ENCODE data around the gene RRP9. TPM values are rescaled to one million over a fixed set of nuclear protein-coding genes. Genes with fewer than 3 reads are reported as not detected.

Gene RRP9
- total and polyA plus RNA-seq, 2 donors (not counting 1 experiment from before 2014, with no cell fraction given): 16.7 to 21.9 TPM

- Histone ChIP-seq H3K4me1 (ENCODE audit: control insufficient read depth in 2 of 2, insufficient read depth in 2 of 2, low read length in 2 of 2) (no peaks in the 10 kb centered on the region), H3K27ac (ENCODE audit: low read length in 2 of 2) (no peak overlapping the region), H3K79me2 (ENCODE audit: control insufficient read depth, insufficient read depth, low read length) (no peaks in the 10 kb centered on the region), H3K4me3 (ENCODE audit: control extremely low read depth in 1 of 5, extremely low read depth in 1 of 5, insufficient read depth in 1 of 5, low read depth in 2 of 5, low read length in 4 of 5) (no peak overlapping the region), H3K9me3 (ENCODE audit: control extremely low read depth in 1 of 3, control insufficient read depth in 2 of 3, insufficient read depth in 1 of 3, low read length in 2 of 3) (peaks cover 3 to 34% (median 3%) of the 10 kb centered on the region in 3 donors), H3K36me3 (replicated peaks in 1 of 2; ENCODE audit: control extremely low read depth in 1 of 2, control insufficient read depth in 1 of 2, extremely low read depth in 1 of 2, insufficient read depth in 2 of 2, low read length in 1 of 2) (no peaks in the 10 kb centered on the region), H2AFZ (ENCODE audit: insufficient read depth, low read depth, low read length, poor library complexity, severe bottlenecking) (no peak overlapping the region), H3K27me3 (replicated peaks in 1 of 4; ENCODE audit: control extremely low read depth in 1 of 4, control insufficient read depth in 3 of 4, insufficient read depth in 4 of 4, low read length in 3 of 4) (peaks cover 0 to 3% (median 0%) of the 10 kb centered on the region in 4 experiments), H3K4me2 (replicated peaks; ENCODE audit: low read depth, low read length, poor library complexity, severe bottlenecking) (no peak overlapping the region), H4K20me1 (ENCODE audit: control insufficient read depth, insufficient read depth, low read length, poor library complexity, severe bottlenecking) (no peaks in the 10 kb centered on the region), H3K9ac (ENCODE audit: low read length) (no peak overlapping the region)
- DNase-seq (no peak), ATAC-seq (ENCODE audit: low read depth) (no peak)
- ChIA-PET POLR2A (no interaction called here), CTCF (no interaction called here)
- Mint-ChIP-seq H3K27me3 (peaks cover 35% of the 10 kb centered on the region), H3K27ac (no peak overlapping the region), H3K9me3 (ENCODE audit: insufficient read depth) (peaks cover 8% of the 10 kb centered on the region), H3K4me1 (no peaks in the 10 kb centered on the region), H3K4me3 (no peak overlapping the region)
- WGBS (ENCODE audit: insufficient coverage): 40% methylated on average over 1 of the region's 4 CpGs
- intact Hi-C loops (cut with micrococcal nuclease): no loop called here
- TF ChIP-seq EZH2 (IDR thresholded peaks at IDR 0.05; ENCODE audit: borderline replicate concordance, insufficient read depth, low read depth, low read length, poor library complexity, severe bottlenecking): no peak
- no peak for TF ChIP-seq CTCF (IDR thresholded peaks at IDR 0.05)
Measured at GRCh38 chr3:51908026-51908425, 33.7 kb downstream of the RRP9 start.

- ATAC-seq (ENCODE audit: low read depth): no peak
Measured at GRCh38 chr3:51904034-51904823, 37.5 kb downstream of the RRP9 start.

More at GRCh38 chr3:51904034-51904823, 37.5 kb downstream of the RRP9 start:
- ChIA-PET POLR2A (no interaction called here), CTCF (no interaction called here)
- peaks cover 7% of the 10 kb centered on the region for H3K9me3 Mint-ChIP-seq (ENCODE audit: insufficient read depth)
- Histone ChIP-seq H3K4me1 (ENCODE audit: control insufficient read depth in 2 of 2, insufficient read depth in 2 of 2, low read length in 2 of 2) (no peaks in the 10 kb centered on the region), H3K27ac (ENCODE audit: low read length in 2 of 2) (no peak overlapping the region), H3K9ac (ENCODE audit: low read length) (no peak overlapping the region), H3K4me2 (replicated peaks; ENCODE audit: low read depth, low read length, poor library complexity, severe bottlenecking) (no peak overlapping the region), H4K20me1 (ENCODE audit: control insufficient read depth, insufficient read depth, low read length, poor library complexity, severe bottlenecking) (no peaks in the 10 kb centered on the region), H3K79me2 (ENCODE audit: control insufficient read depth, insufficient read depth, low read length) (no peaks in the 10 kb centered on the region), H3K36me3 (replicated peaks in 1 of 2; ENCODE audit: control extremely low read depth in 1 of 2, control insufficient read depth in 1 of 2, extremely low read depth in 1 of 2, insufficient read depth in 2 of 2, low read length in 1 of 2) (no peaks in the 10 kb centered on the region), H3K4me3 (ENCODE audit: control extremely low read depth in 1 of 5, extremely low read depth in 1 of 5, insufficient read depth in 1 of 5, low read depth in 2 of 5, low read length in 4 of 5) (no peak overlapping the region), H2AFZ (ENCODE audit: insufficient read depth, low read depth, low read length, poor library complexity, severe bottlenecking) (no peak overlapping the region), H3K9me3 (ENCODE audit: control extremely low read depth in 1 of 3, control insufficient read depth in 2 of 3, insufficient read depth in 1 of 3, low read length in 2 of 3) (peaks cover 3 to 24% (median 3%) of the 10 kb centered on the region in 3 donors), H3K27me3 (replicated peaks in 1 of 4; ENCODE audit: control extremely low read depth in 1 of 4, control insufficient read depth in 3 of 4, insufficient read depth in 4 of 4, low read length in 3 of 4) (peaks cover 0 to 3% (median 0%) of the 10 kb centered on the region in 4 experiments)
- no peaks in the 10 kb centered on the region for H3K4me1 Mint-ChIP-seq
- TF ChIP-seq CTCF (IDR thresholded peaks at IDR 0.05) (no peak), EZH2 (IDR thresholded peaks at IDR 0.05; ENCODE audit: borderline replicate concordance, insufficient read depth, low read depth, low read length, poor library complexity, severe bottlenecking) (no peak)
- no peak overlapping the region for H3K27ac Mint-ChIP-seq
- intact Hi-C loops (cut with micrococcal nuclease): no loop called here
- peaks cover 61% of the 10 kb centered on the region for H3K27me3 Mint-ChIP-seq
- no peak overlapping the region for H3K4me3 Mint-ChIP-seq
- 85% methylated on average over 1 of the region's 2 CpGs for WGBS (ENCODE audit: insufficient coverage)
- no peak for DNase-seq

All from B cell (primary cell).